Small intestine (tissue), 7 donors: ENCODE measurements around the gene FOXO3. TPM values are rescaled to one million over a fixed set of nuclear protein-coding genes. Genes with fewer than 3 reads are reported as not detected.
A peak's percentile ranks its signal among the peaks of the same experiment; 100 is the strongest.

ENCODE experiments used
- DNase-seq, 2 donors: peaks; one replicate each; pipeline versions ENCODE4 v3.0.0 to v3.0.0-alpha.2; 2013
- FAIRE-seq: peaks from 2 replicates; lab custom pipeline; 2012; peaks lifted over from hg19 to GRCh38; lab: Jason Lieb, UNC
- H3K27ac ChIP-seq, 3 donors: one replicate each; pipeline ENCODE4 v1.5.1; 2013; ENCODE audit warnings: low read length in 2 of 3, mild to moderate bottlenecking in 2 of 3, control low read depth in 1 of 3, inconsistent platforms in 1 of 3, low read depth in 1 of 3, moderate library complexity in 1 of 3
- H3K27me3 ChIP-seq, 3 donors: one replicate each; pipeline ENCODE4 v1.6.1; 2013; ENCODE audit warnings: low read length in 3 of 3, inconsistent platforms in 1 of 3; ENCODE audit not compliant: control insufficient read depth in 3 of 3, insufficient read depth in 3 of 3
- H3K36me3 ChIP-seq, 3 donors: one replicate each; pipeline ENCODE4 v1.6.1; 2013; ENCODE audit warnings: low read length in 3 of 3, inconsistent platforms in 1 of 3, low read depth in 1 of 3, mild to moderate bottlenecking in 1 of 3, moderate library complexity in 1 of 3; ENCODE audit not compliant: control insufficient read depth in 3 of 3, insufficient read depth in 2 of 3
- H3K4me1 ChIP-seq, 3 donors: one replicate each; pipeline ENCODE4 v1.6.1; 2013; ENCODE audit warnings: low read length in 2 of 3, inconsistent platforms in 1 of 3, low read depth in 1 of 3, mild to moderate bottlenecking in 1 of 3, moderate library complexity in 1 of 3; ENCODE audit not compliant: control insufficient read depth in 3 of 3, insufficient read depth in 2 of 3
- H3K4me3 ChIP-seq, 3 donors: one replicate each; pipeline ENCODE4 v1.5.1; 2013; ENCODE audit warnings: low read length in 3 of 3, control low read depth in 1 of 3, inconsistent platforms in 1 of 3, low read depth in 1 of 3, mild to moderate bottlenecking in 1 of 3, moderate library complexity in 1 of 3
- H3K9me3 ChIP-seq, 2 donors: one replicate each; pipeline ENCODE4 v1.6.1; 2013; ENCODE audit warnings: low read depth in 1 of 2, low read length in 1 of 2; ENCODE audit not compliant: control insufficient read depth in 2 of 2, insufficient read depth in 1 of 2
- WGBS, 3 donors: extraction: QIAGEN DNeasy Blood & Tissue Kit; methylation state at CpG; one replicate each; pipeline ENCODE4 v1.1.7; 2013; 5-methylcytosine and 5-hydroxymethylcytosine counted together
- polyA plus RNA-seq, 4 donors: library from polyadenylated mRNA; stranded (reverse) in 3 of 4; unstranded in 1 of 4; fragments of 200-250 nt in 3 of 4; fragments of 120-200 nt in 1 of 4; gene quantifications; one replicate each; pipeline versions ENCODE4 v1.2.1 to v1.2.3, GENCODE V29; 2013
- donor health status: healthy with polysubstance abuse.
- donor health status: control.
- donor health status: control.
- donor health status: Bipolar disorder and iron deficiency.
- donor health status: healthy.

Gene FOXO3
- polyA plus RNA-seq, 4 donors: 8.7 to 40.4 (median 14.3) TPM

- Histone ChIP-seq H3K4me1 (peaks cover 4 to 45% (median 26%) of the 10 kb centered on the region in 3 donors), H3K27ac (peak overlapping the region in 2 of 3 donors; percentile 5 to 76), H3K9me3 (no peaks in the 10 kb centered on the region), H3K27me3 (no peaks in the 10 kb centered on the region), H3K36me3 (peaks cover 0 to 20% (median 0%) of the 10 kb centered on the region in 3 donors), H3K4me3 (no peak overlapping the region)
- 12 to 29% (median 22%) methylated on average over 3 of the region's 3 CpGs for WGBS, 3 donors
- DNase-seq (peak; percentile 53 to 82), FAIRE-seq (no peak)
Observed at GRCh38 chr6:108581237-108581931, 20.7 kb downstream of the FOXO3 start.

GRCh38 chr6:108581932-108582475 is 21.3 kb downstream of the FOXO3 start:
- FAIRE-seq (no peak), DNase-seq (no peak)
- Histone ChIP-seq H3K4me1 (peaks cover 2 to 42% (median 31%) of the 10 kb centered on the region in 3 donors), H3K4me3 (no peak overlapping the region), H3K36me3 (peaks cover 0 to 22% (median 0%) of the 10 kb centered on the region in 3 donors), H3K27me3 (no peaks in the 10 kb centered on the region), H3K27ac (peak overlapping the region in 2 of 3 donors; percentile 11 to 62), H3K9me3 (no peaks in the 10 kb centered on the region)
- WGBS, 3 donors: 34 to 61% (median 41%) methylated on average over 1 of the region's 1 CpG

- Histone ChIP-seq H3K4me3 (no peak overlapping the region), H3K27me3 (no peaks in the 10 kb centered on the region), H3K4me1 (peaks cover 2 to 46% (median 37%) of the 10 kb centered on the region in 3 donors), H3K27ac (peak overlapping the region in 2 of 3 donors; percentile 18 to 25), H3K36me3 (peaks cover 0 to 24% (median 0%) of the 10 kb centered on the region in 3 donors), H3K9me3 (no peaks in the 10 kb centered on the region)
- DNase-seq (no peak), FAIRE-seq (no peak)
- whole genome bisulfite sequencing, 3 donors: 77 to 82% (median 80%) methylated on average over 3 of the region's 3 CpGs
Observed at GRCh38 chr6:108582618-108583017, 21.9 kb downstream of the FOXO3 start.

DNA sequence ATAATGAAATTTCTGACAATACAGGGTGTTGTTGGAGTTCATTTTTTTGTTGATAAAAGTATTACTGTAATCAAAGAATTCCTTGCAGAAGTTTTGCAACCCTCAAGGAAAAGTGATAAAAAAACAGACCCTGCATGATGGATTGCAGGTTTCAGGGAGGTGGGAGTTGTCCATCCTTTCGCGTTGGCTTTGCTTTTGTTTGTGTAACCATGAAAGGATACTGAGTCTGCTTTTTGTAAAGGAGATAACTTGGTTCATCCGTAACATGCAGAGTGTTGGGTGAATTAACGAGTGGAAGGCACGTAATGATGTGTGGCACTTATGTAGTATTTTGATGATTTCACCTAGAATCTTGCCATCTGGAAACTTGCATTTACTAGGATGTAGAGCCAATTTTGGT is 23.6 kb downstream of the FOXO3 start:
- H3K4me1 ChIP-seq: peaks cover 6 to 46% (median 46%) of the 10 kb centered on the region in 3 donors

GRCh38 chr6:108585359-108585758 is 24.6 kb downstream of the FOXO3 start:
- Histone ChIP-seq H3K27me3 (no peaks in the 10 kb centered on the region), H3K36me3 (peaks cover 0 to 15% (median 0%) of the 10 kb centered on the region in 3 donors), H3K4me3 (no peak overlapping the region), H3K27ac (peak overlapping the region in 1 of 3 donors; percentile 56), H3K9me3 (no peaks in the 10 kb centered on the region), H3K4me1 (peaks cover 6 to 46% (median 46%) of the 10 kb centered on the region in 3 donors)
- 75 to 87% (median 80%) methylated on average over 2 of the region's 2 CpGs for WGBS, 3 donors
- FAIRE-seq (no peak), DNase-seq (peak in 1 of 2 donors; percentile 46)

More for the DNA sequence above, 23.6 kb downstream of the FOXO3 start:
- no peak for FAIRE-seq
- DNase-seq: no peak
- no peaks in the 10 kb centered on the region for H3K27me3 ChIP-seq
- WGBS, 3 donors: 78 to 92% (median 91%) methylated on average over 5 of the region's 5 CpGs
- H3K4me3 ChIP-seq: no peak overlapping the region
- no peak overlapping the region for H3K27ac ChIP-seq
- H3K36me3 ChIP-seq: peaks cover 0 to 21% (median 0%) of the 10 kb centered on the region in 3 donors
- H3K9me3 ChIP-seq: no peaks in the 10 kb centered on the region

DNA sequence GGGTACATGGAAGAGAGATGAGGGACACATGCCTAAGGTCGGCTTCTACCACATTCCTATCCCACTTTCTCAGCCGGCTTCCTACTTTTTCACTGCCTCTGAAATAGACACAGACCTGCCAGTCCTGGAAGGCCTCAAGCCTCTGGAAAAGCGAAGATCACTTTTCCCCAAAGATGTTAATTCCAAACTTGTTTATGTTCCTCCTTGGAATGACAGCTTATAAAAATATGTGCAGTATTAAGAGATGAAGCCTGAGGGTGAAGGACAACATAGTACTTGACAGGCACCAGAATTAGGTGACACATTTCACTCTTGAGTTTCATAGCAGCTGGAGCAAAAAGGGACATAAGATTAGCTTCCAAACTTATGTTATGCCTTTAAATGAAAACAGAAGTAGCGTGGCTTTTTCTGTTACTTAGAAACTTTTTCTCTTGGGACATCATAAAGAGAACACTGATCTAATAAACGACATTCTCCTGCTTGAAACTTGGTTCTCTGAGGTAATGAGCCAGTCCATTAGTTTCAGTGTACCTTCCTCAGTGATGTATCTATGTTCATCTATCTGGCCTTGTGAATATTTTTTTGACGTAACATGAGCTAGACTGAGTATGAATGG is 25.3 kb downstream of the FOXO3 start:
- FAIRE-seq: no peak
- H3K9me3 ChIP-seq: no peaks in the 10 kb centered on the region
- H3K27ac ChIP-seq: peak overlapping the region in 1 of 3 donors; percentile 27
- H3K4me1 ChIP-seq: peaks cover 7 to 45% (median 43%) of the 10 kb centered on the region in 3 donors
- H3K27me3 ChIP-seq: no peaks in the 10 kb centered on the region
- H3K4me3 ChIP-seq: no peak overlapping the region
- WGBS, 3 donors: 67 to 81% (median 75%) methylated on average over 6 of the region's 6 CpGs
- DNase-seq: no peak
- peaks cover 0 to 18% (median 0%) of the 10 kb centered on the region in 3 donors for H3K36me3 ChIP-seq

- DNase-seq (no peak), FAIRE-seq (no peak)
- no peaks in the 10 kb centered on the region for H3K9me3 ChIP-seq
- peak overlapping the region in 1 of 3 donors; percentile 78 for H3K27ac ChIP-seq
- peaks cover 8 to 40% (median 37%) of the 10 kb centered on the region in 3 donors for H3K4me1 ChIP-seq
- H3K36me3 ChIP-seq: peaks cover 0 to 18% (median 0%) of the 10 kb centered on the region in 3 donors
- no peak overlapping the region for H3K4me3 ChIP-seq
- WGBS, 3 donors: 45 to 56% (median 54%) methylated on average over 9 of the region's 9 CpGs
- H3K27me3 ChIP-seq: no peaks in the 10 kb centered on the region
Observed at GRCh38 chr6:108587258-108588059, 26.7 kb downstream of the FOXO3 start.

DNA sequence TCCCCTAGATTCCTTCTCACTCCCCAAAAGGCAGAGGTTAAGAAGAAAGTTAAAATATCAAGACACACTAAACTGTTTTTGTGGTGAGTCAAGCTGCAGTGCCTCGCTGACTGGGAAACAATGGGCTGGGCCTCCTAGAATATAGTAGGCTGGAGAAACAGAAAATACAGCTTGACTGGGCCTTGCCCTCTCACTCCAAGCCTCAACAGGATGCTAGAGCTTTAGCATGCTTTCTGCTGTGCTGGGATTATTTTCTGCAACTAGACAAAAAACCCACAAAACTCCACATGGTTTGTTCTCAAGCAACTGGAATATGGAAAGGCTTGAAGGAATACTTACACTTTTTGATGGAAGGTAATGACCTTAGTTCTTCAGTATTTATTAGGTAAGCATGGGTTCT is 27.9 kb downstream of the FOXO3 start:
- peak overlapping the region in 2 of 3 donors; percentile 3 to 91 for H3K27ac ChIP-seq
- peak in 1 of 2 donors; percentile 31 for DNase-seq
- H3K4me1 ChIP-seq: peaks cover 8 to 38% (median 29%) of the 10 kb centered on the region in 3 donors
- FAIRE-seq: no peak
- no peaks in the 10 kb centered on the region for H3K27me3 ChIP-seq
- H3K4me3 ChIP-seq: no peak overlapping the region
- 24 to 26% (median 24%) methylated on average over 1 of the region's 1 CpG for WGBS, 3 donors
- H3K9me3 ChIP-seq: no peaks in the 10 kb centered on the region
- H3K36me3 ChIP-seq: peaks cover 0 to 18% (median 0%) of the 10 kb centered on the region in 3 donors
